Measurements from ENCODE around the gene ACOX3. TPM values are rescaled to one million over a fixed set of nuclear protein-coding genes. Genes with fewer than 3 reads are reported as not detected.

Gene ACOX3
- total and polyA plus RNA-seq, 2 of the 8 experiments (the other 6 are each of a cell fraction or from before 2014, with no cell fraction given): 2.5 to 9.9 TPM

- TF ChIP-seq, protein P1, sequence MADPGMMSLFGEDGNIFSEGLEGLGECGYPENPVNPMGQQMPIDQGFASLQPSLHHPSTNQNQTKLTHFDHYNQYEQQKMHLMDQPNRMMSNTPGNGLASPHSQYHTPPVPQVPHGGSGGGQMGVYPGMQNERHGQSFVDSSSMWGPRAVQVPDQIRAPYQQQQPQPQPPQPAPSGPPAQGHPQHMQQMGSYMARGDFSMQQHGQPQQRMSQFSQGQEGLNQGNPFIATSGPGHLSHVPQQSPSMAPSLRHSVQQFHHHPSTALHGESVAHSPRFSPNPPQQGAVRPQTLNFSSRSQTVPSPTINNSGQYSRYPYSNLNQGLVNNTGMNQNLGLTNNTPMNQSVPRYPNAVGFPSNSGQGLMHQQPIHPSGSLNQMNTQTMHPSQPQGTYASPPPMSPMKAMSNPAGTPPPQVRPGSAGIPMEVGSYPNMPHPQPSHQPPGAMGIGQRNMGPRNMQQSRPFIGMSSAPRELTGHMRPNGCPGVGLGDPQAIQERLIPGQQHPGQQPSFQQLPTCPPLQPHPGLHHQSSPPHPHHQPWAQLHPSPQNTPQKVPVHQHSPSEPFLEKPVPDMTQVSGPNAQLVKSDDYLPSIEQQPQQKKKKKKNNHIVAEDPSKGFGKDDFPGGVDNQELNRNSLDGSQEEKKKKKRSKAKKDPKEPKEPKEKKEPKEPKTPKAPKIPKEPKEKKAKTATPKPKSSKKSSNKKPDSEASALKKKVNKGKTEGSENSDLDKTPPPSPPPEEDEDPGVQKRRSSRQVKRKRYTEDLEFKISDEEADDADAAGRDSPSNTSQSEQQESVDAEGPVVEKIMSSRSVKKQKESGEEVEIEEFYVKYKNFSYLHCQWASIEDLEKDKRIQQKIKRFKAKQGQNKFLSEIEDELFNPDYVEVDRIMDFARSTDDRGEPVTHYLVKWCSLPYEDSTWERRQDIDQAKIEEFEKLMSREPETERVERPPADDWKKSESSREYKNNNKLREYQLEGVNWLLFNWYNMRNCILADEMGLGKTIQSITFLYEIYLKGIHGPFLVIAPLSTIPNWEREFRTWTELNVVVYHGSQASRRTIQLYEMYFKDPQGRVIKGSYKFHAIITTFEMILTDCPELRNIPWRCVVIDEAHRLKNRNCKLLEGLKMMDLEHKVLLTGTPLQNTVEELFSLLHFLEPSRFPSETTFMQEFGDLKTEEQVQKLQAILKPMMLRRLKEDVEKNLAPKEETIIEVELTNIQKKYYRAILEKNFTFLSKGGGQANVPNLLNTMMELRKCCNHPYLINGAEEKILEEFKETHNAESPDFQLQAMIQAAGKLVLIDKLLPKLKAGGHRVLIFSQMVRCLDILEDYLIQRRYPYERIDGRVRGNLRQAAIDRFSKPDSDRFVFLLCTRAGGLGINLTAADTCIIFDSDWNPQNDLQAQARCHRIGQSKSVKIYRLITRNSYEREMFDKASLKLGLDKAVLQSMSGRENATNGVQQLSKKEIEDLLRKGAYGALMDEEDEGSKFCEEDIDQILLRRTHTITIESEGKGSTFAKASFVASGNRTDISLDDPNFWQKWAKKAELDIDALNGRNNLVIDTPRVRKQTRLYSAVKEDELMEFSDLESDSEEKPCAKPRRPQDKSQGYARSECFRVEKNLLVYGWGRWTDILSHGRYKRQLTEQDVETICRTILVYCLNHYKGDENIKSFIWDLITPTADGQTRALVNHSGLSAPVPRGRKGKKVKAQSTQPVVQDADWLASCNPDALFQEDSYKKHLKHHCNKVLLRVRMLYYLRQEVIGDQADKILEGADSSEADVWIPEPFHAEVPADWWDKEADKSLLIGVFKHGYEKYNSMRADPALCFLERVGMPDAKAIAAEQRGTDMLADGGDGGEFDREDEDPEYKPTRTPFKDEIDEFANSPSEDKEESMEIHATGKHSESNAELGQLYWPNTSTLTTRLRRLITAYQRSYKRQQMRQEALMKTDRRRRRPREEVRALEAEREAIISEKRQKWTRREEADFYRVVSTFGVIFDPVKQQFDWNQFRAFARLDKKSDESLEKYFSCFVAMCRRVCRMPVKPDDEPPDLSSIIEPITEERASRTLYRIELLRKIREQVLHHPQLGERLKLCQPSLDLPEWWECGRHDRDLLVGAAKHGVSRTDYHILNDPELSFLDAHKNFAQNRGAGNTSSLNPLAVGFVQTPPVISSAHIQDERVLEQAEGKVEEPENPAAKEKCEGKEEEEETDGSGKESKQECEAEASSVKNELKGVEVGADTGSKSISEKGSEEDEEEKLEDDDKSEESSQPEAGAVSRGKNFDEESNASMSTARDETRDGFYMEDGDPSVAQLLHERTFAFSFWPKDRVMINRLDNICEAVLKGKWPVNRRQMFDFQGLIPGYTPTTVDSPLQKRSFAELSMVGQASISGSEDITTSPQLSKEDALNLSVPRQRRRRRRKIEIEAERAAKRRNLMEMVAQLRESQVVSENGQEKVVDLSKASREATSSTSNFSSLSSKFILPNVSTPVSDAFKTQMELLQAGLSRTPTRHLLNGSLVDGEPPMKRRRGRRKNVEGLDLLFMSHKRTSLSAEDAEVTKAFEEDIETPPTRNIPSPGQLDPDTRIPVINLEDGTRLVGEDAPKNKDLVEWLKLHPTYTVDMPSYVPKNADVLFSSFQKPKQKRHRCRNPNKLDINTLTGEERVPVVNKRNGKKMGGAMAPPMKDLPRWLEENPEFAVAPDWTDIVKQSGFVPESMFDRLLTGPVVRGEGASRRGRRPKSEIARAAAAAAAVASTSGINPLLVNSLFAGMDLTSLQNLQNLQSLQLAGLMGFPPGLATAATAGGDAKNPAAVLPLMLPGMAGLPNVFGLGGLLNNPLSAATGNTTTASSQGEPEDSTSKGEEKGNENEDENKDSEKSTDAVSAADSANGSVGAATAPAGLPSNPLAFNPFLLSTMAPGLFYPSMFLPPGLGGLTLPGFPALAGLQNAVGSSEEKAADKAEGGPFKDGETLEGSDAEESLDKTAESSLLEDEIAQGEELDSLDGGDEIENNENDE (IDR thresholded peaks at IDR 0.05; ENCODE audit: insufficient replicate concordance, low read length): no peak
- TF ChIP-seq CEBPB (IDR thresholded peaks at IDR 0.05; ENCODE audit: low read depth, low read length) (no peak), KDM4A (IDR thresholded peaks at IDR 0.05; ENCODE audit: low read depth, low read length, severe bottlenecking) (no peak), RXRA (IDR thresholded peaks at IDR 0.05; ENCODE audit: insufficient read depth, low read depth, low read length) (no peak), SRF (IDR thresholded peaks at IDR 0.05; ENCODE audit: low read depth, low read length) (no peak), HDAC6 (IDR thresholded peaks at IDR 0.05; ENCODE audit: low read depth, low read length) (no peak), KDM1A (IDR thresholded peaks at IDR 0.05; ENCODE audit: borderline replicate concordance, low read length) (no peak), HDAC2 (IDR thresholded peaks at IDR 0.05; ENCODE audit: borderline replicate concordance in 1 of 2, low read depth in 2 of 2, low read length in 2 of 2) (no peak)
- TF ChIP-seq, protein P2, sequence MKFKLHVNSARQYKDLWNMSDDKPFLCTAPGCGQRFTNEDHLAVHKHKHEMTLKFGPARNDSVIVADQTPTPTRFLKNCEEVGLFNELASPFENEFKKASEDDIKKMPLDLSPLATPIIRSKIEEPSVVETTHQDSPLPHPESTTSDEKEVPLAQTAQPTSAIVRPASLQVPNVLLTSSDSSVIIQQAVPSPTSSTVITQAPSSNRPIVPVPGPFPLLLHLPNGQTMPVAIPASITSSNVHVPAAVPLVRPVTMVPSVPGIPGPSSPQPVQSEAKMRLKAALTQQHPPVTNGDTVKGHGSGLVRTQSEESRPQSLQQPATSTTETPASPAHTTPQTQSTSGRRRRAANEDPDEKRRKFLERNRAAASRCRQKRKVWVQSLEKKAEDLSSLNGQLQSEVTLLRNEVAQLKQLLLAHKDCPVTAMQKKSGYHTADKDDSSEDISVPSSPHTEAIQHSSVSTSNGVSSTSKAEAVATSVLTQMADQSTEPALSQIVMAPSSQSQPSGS (IDR thresholded peaks at IDR 0.05; ENCODE audit: low read length): no peak
Measured at GRCh38 chr4:8431553-8431952, 9.0 kb downstream of the ACOX3 start (continued).
